IMR-90 (cell line): Measurements from ENCODE around the gene HOXD9. TPM values are rescaled to one million over a fixed set of nuclear protein-coding genes. Genes with fewer than 3 reads are reported as not detected.

Experiments used
- ATAC-seq: fragments of 200-7000 bp; cut with Tn5 transposase; 2 replicates; pipeline ENCODE4 v1.9.1; 2020; ENCODE audit warnings: low read depth, mild to moderate bottlenecking, moderate library complexity
- BruUV-seq: library from RNA; stranded (reverse); fragments of 400-500 nt; replicated peaks from 2 replicates; lab custom pipeline; 2021; lab: Mats Ljungman, UMichigan
- CTCF ChIA-PET: fragments of 300-600 bp; formaldehyde crosslinking; extraction: SDS; loops from one replicate; lab custom pipeline; 2021; ENCODE audit warnings: antibody characterized with exemption; lab: Yijun Ruan, JAX
- POLR2A ChIA-PET: fragments of 300-600 bp; sonication (Branson Sonifier 250); formaldehyde crosslinking; loops from one replicate; lab custom pipeline; 2022; ENCODE audit warnings: antibody characterized with exemption; ENCODE audit not compliant: unreplicated experiment; lab: Charles Lee
- DNase-seq: peaks from one replicate; pipeline ENCODE4 v3.0.0; 2013
- H2AFZ ChIP-seq: replicated peaks from 2 replicates; pipeline ENCODE3; 2013; ENCODE audit warnings: low read length, mild to moderate bottlenecking; ENCODE audit not compliant: poor library complexity
- H2AK5ac ChIP-seq: 2 replicates; pipeline ENCODE4 v1.6.1; 2013; ENCODE audit warnings: low read depth, low read length, inconsistent platforms
- H2AK9ac ChIP-seq: replicated peaks from 2 replicates; pipeline ENCODE3; 2013; ENCODE audit warnings: mild to moderate bottlenecking, low read depth, low read length, moderate library complexity; ENCODE audit not compliant: poor library complexity
- H2BK120ac ChIP-seq: 2 replicates; pipeline ENCODE4 v1.6.1; 2013; ENCODE audit warnings: low read depth, low read length, inconsistent platforms
- H2BK15ac ChIP-seq: 3 replicates; pipeline ENCODE4 v1.6.1; 2013; ENCODE audit warnings: low read depth, low read length, inconsistent platforms
- H2BK20ac ChIP-seq: 2 replicates; pipeline ENCODE4 v1.6.1; 2013; ENCODE audit warnings: low read depth, mild to moderate bottlenecking, inconsistent platforms, low read length, moderate library complexity
- H2BK5ac ChIP-seq: 2 replicates; pipeline ENCODE4 v1.6.1; 2013; ENCODE audit warnings: mild to moderate bottlenecking, low read depth, low read length, inconsistent platforms; ENCODE audit not compliant: poor library complexity, severe bottlenecking
- H3K14ac ChIP-seq: replicated peaks from 2 replicates; pipeline ENCODE4 v1.6.1; 2013; ENCODE audit warnings: low read depth, low read length, inconsistent platforms
- H3K18ac ChIP-seq: 2 replicates; pipeline ENCODE4 v1.6.1; 2013; ENCODE audit warnings: low read depth, low read length, control low read depth
- H3K23ac ChIP-seq: 2 replicates; pipeline ENCODE4 v1.6.1; 2013; ENCODE audit warnings: low read depth, low read length, inconsistent platforms
- H3K27ac ChIP-seq: 2 replicates; pipeline ENCODE4 v1.5.1; 2013; ENCODE audit warnings: mild to moderate bottlenecking, control low read depth, low read length; ENCODE audit not compliant: insufficient read depth
- H3K27me3 ChIP-seq: 2 replicates; pipeline ENCODE4 v1.6.1; 2013; ENCODE audit warnings: low read length; ENCODE audit not compliant: control insufficient read depth, insufficient read depth
- H3K36me3 ChIP-seq: 2 replicates; pipeline ENCODE4 v1.6.1; 2013; ENCODE audit warnings: low read length, mixed read lengths; ENCODE audit not compliant: control insufficient read depth, insufficient read depth
- H3K4ac ChIP-seq: 2 replicates; pipeline ENCODE4 v1.6.1; 2013; ENCODE audit warnings: low read depth, low read length, inconsistent platforms
- H3K4me1 ChIP-seq: 2 replicates; pipeline ENCODE4 v1.6.1; 2013; ENCODE audit warnings: low read length, mixed read lengths; ENCODE audit not compliant: control insufficient read depth, insufficient read depth
- H3K4me2 ChIP-seq: 2 replicates; pipeline ENCODE4 v1.6.1; 2013; ENCODE audit warnings: low read depth, mild to moderate bottlenecking, control low read depth, low read length, moderate library complexity
- H3K4me3 ChIP-seq: 2 replicates; pipeline ENCODE4 v1.5.1; 2013; ENCODE audit warnings: low read depth, mild to moderate bottlenecking, control low read depth, low read length, moderate library complexity; ENCODE audit not compliant: insufficient read depth
- H3K56ac ChIP-seq: 2 replicates; pipeline ENCODE4 v1.6.1; 2013; ENCODE audit warnings: low read length, inconsistent platforms; ENCODE audit not compliant: insufficient read depth; ENCODE audit errors: extremely low read depth
- H3K79me1 ChIP-seq, 2 experiments: 2 replicates each; pipeline ENCODE4 v1.6.1; 2013; ENCODE audit warnings: low read length in 2 of 2, inconsistent platforms in 1 of 2, low read depth in 1 of 2
- H3K9ac ChIP-seq: 2 replicates; pipeline ENCODE4 v1.6.1; 2013; ENCODE audit warnings: low read depth, low read length, control low read depth
- H3K9me1 ChIP-seq: 2 replicates; pipeline ENCODE4 v1.6.1; 2013; ENCODE audit warnings: low read length, inconsistent platforms; ENCODE audit not compliant: insufficient read depth
- H3K9me3 ChIP-seq: 2 replicates; pipeline ENCODE4 v1.6.1; 2013; ENCODE audit warnings: low read length; ENCODE audit not compliant: control insufficient read depth, insufficient read depth
- H4K20me1 ChIP-seq: 2 replicates; pipeline ENCODE4 v1.6.1; 2013; ENCODE audit warnings: low read length, inconsistent platforms; ENCODE audit not compliant: insufficient read depth
- H4K5ac ChIP-seq: 2 replicates; pipeline ENCODE4 v1.6.1; 2013; ENCODE audit warnings: mild to moderate bottlenecking, low read depth, low read length, control low read depth
- H4K8ac ChIP-seq, 2 experiments: 2 replicates each; pipeline ENCODE4 v1.6.1; 2013; ENCODE audit warnings: low read depth in 2 of 2, low read length in 2 of 2, control low read depth in 1 of 2, inconsistent platforms in 1 of 2
- H4K91ac ChIP-seq: 2 replicates; pipeline ENCODE4 v1.6.1; 2013; ENCODE audit warnings: low read depth, low read length, inconsistent platforms; ENCODE audit not compliant: insufficient read depth
- CEBPB ChIP-seq: IDR thresholded peaks from 2 replicates; pipeline ENCODE4 v1.6.1; 2012; ENCODE audit warnings: low read depth, low read length, improper control_type of control experiment
- CHD1 ChIP-seq: IDR thresholded peaks from 2 replicates; pipeline ENCODE4 v1.6.1; 2012; ENCODE audit warnings: low read depth, low read length, improper control_type of control experiment
- MAFK ChIP-seq: IDR thresholded peaks from 2 replicates; pipeline ENCODE4 v1.6.1; 2012; ENCODE audit warnings: low read depth, low read length, improper control_type of control experiment
- MXI1 ChIP-seq: IDR thresholded peaks from 2 replicates; pipeline ENCODE4 v1.6.1; 2012; ENCODE audit warnings: low read depth, mild to moderate bottlenecking, low read length, moderate library complexity, borderline replicate concordance
- NFE2L2 ChIP-seq: fragments of 150-350 bp; IDR thresholded peaks from 2 replicates; pipeline ENCODE4 v1.6.1; 2016; ENCODE audit warnings: low read depth, mild to moderate bottlenecking, low read length
- POLR2A ChIP-seq: IDR thresholded peaks from 2 replicates; pipeline ENCODE4 v1.6.1; 2012; ENCODE audit warnings: mild to moderate bottlenecking, low read depth, low read length
- RCOR1 ChIP-seq: IDR thresholded peaks from 2 replicates; pipeline ENCODE4 v1.6.1; 2012; ENCODE audit warnings: mild to moderate bottlenecking, low read length, improper control_type of control experiment; ENCODE audit not compliant: insufficient replicate concordance
- SMC3 ChIP-seq: fragments of 150-350 bp; IDR thresholded peaks from 2 replicates; pipeline ENCODE4 v1.6.1; 2016; ENCODE audit warnings: low read depth, mild to moderate bottlenecking, antibody characterized with exemption, low read length, moderate library complexity
- WGBS, 2 experiments: methylation state at CpG; one replicate each; pipeline versions ENCODE4 v1.1.5 to v1.1.7; 2013; ENCODE audit warnings: missing lambda C conversion rate in 2 of 2; ENCODE audit not compliant: insufficient read length in 1 of 2; ENCODE audit errors: extremely low coverage in 2 of 2; 5-methylcytosine and 5-hydroxymethylcytosine counted together
- dilution Hi-C: fragments of 300-500 bp; cut with HindIII; formaldehyde crosslinking; loops from one replicate; pipeline ENCODE4 v1.14.3; 2018; ENCODE audit warnings: low sequenced_read_pairs; ENCODE audit not compliant: unreplicated experiment
- in situ Hi-C: fragments of 300-500 bp; cut with MboI; formaldehyde crosslinking; loops from 3 replicates; pipeline ENCODE4 v1.14.3; 2019; ENCODE audit warnings: low sequenced_read_pairs, inconsistent platforms, mixed read lengths
- intact Hi-C: fragments of 100-400 bp; cut with micrococcal nuclease; formaldehyde crosslinking; loops from 2 replicates; pipeline ENCODE4 v1.10.0; 2022
- polyA plus RNA-seq, 3 experiments: library from polyadenylated mRNA; depleted of rRNA; stranded (reverse); fragments of >200 nt; gene quantifications; 2 replicates each; pipeline ENCODE4 v1.2.3, GENCODE V29; 2012; ENCODE audit warnings: low replicate concordance in 1 of 3
- total RNA-seq: library from RNA; depleted of rRNA; stranded (reverse); fragments of >200 nt; gene quantifications from 2 replicates; pipeline ENCODE4 v1.2.3, GENCODE V29; 2012

HOXD9 gene
- total and polyA plus RNA-seq, 2 of the 4 experiments (the other 2 are of a cell fraction): not detected

DNA sequence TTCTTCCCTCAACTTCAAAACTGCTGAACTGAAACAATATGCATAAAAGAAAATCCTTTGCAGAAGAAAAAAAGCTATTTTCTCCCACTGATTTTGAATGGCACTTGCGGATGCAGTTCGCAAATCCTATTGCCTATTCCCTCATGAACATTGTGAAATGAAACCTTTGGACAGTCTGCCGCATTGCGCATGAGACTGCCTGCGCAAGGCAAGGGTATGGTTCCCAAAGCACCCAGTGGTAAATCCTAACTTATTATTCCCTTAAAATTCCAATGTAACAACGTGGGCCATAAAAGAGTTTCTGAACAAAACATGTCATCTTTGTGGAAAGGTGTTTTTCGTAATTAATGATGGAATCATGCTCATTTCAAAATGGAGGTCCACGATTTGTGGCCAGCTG, 15.4 kb downstream of the HOXD9 start:
- Histone ChIP-seq H3K9me1 (no peaks in the 10 kb centered on the region), H3K4me3 (no peak overlapping the region), H3K14ac (no peak overlapping the region), H3K9ac (no peak overlapping the region), H2BK5ac (no peak overlapping the region), H3K4me2 (no peak overlapping the region), H3K36me3 (no peaks in the 10 kb centered on the region), H4K91ac (no peak overlapping the region), H3K27ac (no peak overlapping the region), H2AK9ac (no peak overlapping the region), H2AFZ (no peak overlapping the region), H2BK15ac (no peak overlapping the region), H2AK5ac (no peak overlapping the region), H2BK20ac (no peak overlapping the region), H4K5ac (no peak overlapping the region), H4K20me1 (no peaks in the 10 kb centered on the region), H4K8ac (no peak overlapping the region), H2BK120ac (no peak overlapping the region), H3K23ac (no peak overlapping the region), H3K4ac (no peak overlapping the region), H3K9me3 (peaks cover 3% of the 10 kb centered on the region), H3K18ac (no peak overlapping the region), H3K79me1 (no peaks in the 10 kb centered on the region), H3K27me3 (peaks cover 85% of the 10 kb centered on the region), H3K4me1 (no peaks in the 10 kb centered on the region), H3K56ac (no peak overlapping the region)
- ChIA-PET CTCF (interaction anchor here (0.7 to 1.0 kb wide), 2 partner anchors 11 to 514 kb away, joined by 3 to 4 read pairs; no protein-coding TSS in a partner anchor), POLR2A (no interaction called here)
- 11% methylated on average over 3 of the region's 8 CpGs; no CpG with 5 or more reads in 1 of the 2 experiments for WGBS, 2 experiments
- in situ Hi-C loops: no loop called here
- BruUV-seq: no TSS peak
- intact Hi-C loops: no loop called here
- TF ChIP-seq RCOR1 (no peak), SMC3 (no peak), CEBPB (no peak), NFE2L2 (no peak), MAFK (no peak), POLR2A (no peak), CHD1 (no peak), MXI1 (no peak)
- dilution Hi-C loops: no loop called here
- no peak for ATAC-seq
- DNase-seq: no peak
